Suprapubic skin (tissue), 4 donors: ENCODE results near the gene HABP4. TPM values are rescaled to one million over a fixed set of nuclear protein-coding genes. Genes with fewer than 3 reads are reported as not detected.

Experiments
- DNase-seq, 2 donors: peaks; one replicate each; pipeline ENCODE4 v3.0.0-alpha.2; 2019; ENCODE audit warnings: low spot score in 2 of 2
- H3K27ac ChIP-seq: fragments of 200-600 bp; sonication (generic); one replicate; pipeline ENCODE4 v1.5.1; 2019
- H3K27me3 ChIP-seq: fragments of 200-600 bp; sonication (generic); one replicate; pipeline ENCODE4 v1.5.1; 2019
- H3K36me3 ChIP-seq: fragments of 200-600 bp; sonication (generic); one replicate; pipeline ENCODE4 v1.5.1; 2019
- H3K4me1 ChIP-seq: fragments of 200-600 bp; sonication (generic); one replicate; pipeline ENCODE4 v1.5.1; 2019
- H3K4me3 ChIP-seq: fragments of 200-600 bp; sonication (generic); one replicate; pipeline ENCODE4 v1.5.1; 2019; ENCODE audit warnings: mild to moderate bottlenecking
- H3K9me3 ChIP-seq: fragments of 200-600 bp; sonication (generic); one replicate; pipeline ENCODE4 v1.5.1; 2019
- CTCF ChIP-seq, 2 donors: fragments of 200-600 bp in 1 of 2; fragments of 450-650 bp in 1 of 2; sonication (generic) in 1 of 2; IDR thresholded peaks; one replicate each; pipeline ENCODE4 v1.5.1; 2016 to 2019; ENCODE audit warnings: antibody characterized with exemption in 2 of 2, mild to moderate bottlenecking in 1 of 2, moderate library complexity in 1 of 2
- EP300 ChIP-seq: sonication (generic); formaldehyde crosslinking; IDR thresholded peaks from one replicate; pipeline ENCODE4 v1.6.1; 2017; ENCODE audit warnings: antibody characterized with exemption
- POLR2A ChIP-seq, 2 donors: fragments of 450-650 bp; IDR thresholded peaks; one replicate each; pipeline ENCODE4 v1.6.1; 2017; ENCODE audit warnings: antibody characterized with exemption in 2 of 2, mild to moderate bottlenecking in 2 of 2, moderate library complexity in 2 of 2
- POLR2AphosphoS5 ChIP-seq, 3 donors: sonication (generic); formaldehyde crosslinking; IDR thresholded peaks; one replicate each; pipeline ENCODE4 v1.6.1; 2017; ENCODE audit warnings: antibody characterized with exemption in 3 of 3
- WGBS: methylation state at CpG from one replicate; pipeline ENCODE4 v1.1.5; 2018; 5-methylcytosine and 5-hydroxymethylcytosine counted together
- total RNA-seq, 4 donors: library from RNA; depleted of rRNA; stranded (reverse); fragments of >200 nt; gene quantifications; one replicate each; pipeline ENCODE4 v1.1.0, GENCODE V29; 2016

Gene HABP4
- total RNA-seq, 4 donors from 2014 or later = 3.9 to 9.2 (median 7.1) TPM

GRCh38 chr9:96461336-96461735 is 11.4 kb downstream of the HABP4 start:
- peaks cover 12% of the 10 kb centered on the region for H3K36me3 ChIP-seq
- no peaks in the 10 kb centered on the region for H3K4me1 ChIP-seq
- H3K27me3 ChIP-seq = no peaks in the 10 kb centered on the region
- WGBS = 80% methylated on average over 8 of the region's 8 CpGs
- no peaks in the 10 kb centered on the region for H3K9me3 ChIP-seq
- TF ChIP-seq EP300 (no peak), POLR2A (IDR thresholded peaks at IDR 0.05) (no peak), CTCF (IDR thresholded peaks at IDR 0.05) (no peak)
- H3K27ac ChIP-seq = no peak overlapping the region
- no peak for DNase-seq
- no peak overlapping the region for H3K4me3 ChIP-seq

- 94% methylated on average over 6 of the region's 6 CpGs for WGBS
- no peaks in the 10 kb centered on the region for H3K4me1 ChIP-seq
- no peak for TF ChIP-seq EP300
- no peak for TF ChIP-seq POLR2A (IDR thresholded peaks at IDR 0.05)
- TF ChIP-seq POLR2AphosphoS5 (IDR thresholded peaks at IDR 0.05) = no peak
- TF ChIP-seq CTCF (IDR thresholded peaks at IDR 0.05) = no peak
Observed at GRCh38 chr9:96462541-96462940, 12.6 kb downstream of the HABP4 start.

GRCh38 chr9:96464426-96464825 is 14.5 kb downstream of the HABP4 start:
- Histone ChIP-seq H3K4me3 (no peak overlapping the region), H3K4me1 (no peaks in the 10 kb centered on the region), H3K27me3 (no peaks in the 10 kb centered on the region), H3K36me3 (peaks cover 20% of the 10 kb centered on the region), H3K27ac (no peak overlapping the region), H3K9me3 (no peaks in the 10 kb centered on the region)
- WGBS = 85% methylated on average over 6 of the region's 6 CpGs
- no peak for DNase-seq
- TF ChIP-seq CTCF (IDR thresholded peaks at IDR 0.05) (no peak), EP300 (no peak), POLR2A (IDR thresholded peaks at IDR 0.05) (no peak), POLR2AphosphoS5 (IDR thresholded peaks at IDR 0.05) (no peak)

More at GRCh38 chr9:96462541-96462940, 12.6 kb downstream of the HABP4 start:
- peaks cover 18% of the 10 kb centered on the region for H3K36me3 ChIP-seq
- no peak overlapping the region for H3K27ac ChIP-seq
- H3K4me3 ChIP-seq = no peak overlapping the region
- no peaks in the 10 kb centered on the region for H3K27me3 ChIP-seq
- H3K9me3 ChIP-seq = no peaks in the 10 kb centered on the region
- no peak for DNase-seq

- WGBS = 97% methylated on average over 5 of the region's 5 CpGs
- DNase-seq = no peak
- Histone ChIP-seq H3K27me3 (no peaks in the 10 kb centered on the region), H3K4me1 (no peaks in the 10 kb centered on the region), H3K4me3 (no peak overlapping the region), H3K9me3 (no peaks in the 10 kb centered on the region), H3K36me3 (peaks cover 52% of the 10 kb centered on the region), H3K27ac (no peak overlapping the region)
- TF ChIP-seq CTCF (IDR thresholded peaks at IDR 0.05) (no peak), EP300 (no peak), POLR2A (IDR thresholded peaks at IDR 0.05) (no peak), POLR2AphosphoS5 (IDR thresholded peaks at IDR 0.05) (no peak)
Observed at GRCh38 chr9:96467784-96468183, 17.8 kb downstream of the HABP4 start.

- H3K27ac ChIP-seq = no peak overlapping the region
- no peaks in the 10 kb centered on the region for H3K27me3 ChIP-seq
- no peak overlapping the region for H3K4me3 ChIP-seq
- peaks cover 30% of the 10 kb centered on the region for H3K36me3 ChIP-seq
- DNase-seq = no peak
- TF ChIP-seq POLR2A (IDR thresholded peaks at IDR 0.05) (no peak), CTCF (IDR thresholded peaks at IDR 0.05) (no peak), EP300 (no peak)
- H3K4me1 ChIP-seq = no peaks in the 10 kb centered on the region
- WGBS = 94% methylated on average over 4 of the region's 4 CpGs
- no peaks in the 10 kb centered on the region for H3K9me3 ChIP-seq
Observed at GRCh38 chr9:96476013-96476412, 26.0 kb downstream of the HABP4 start.
